Neural crest cell (in vitro differentiated cells): ENCODE measurements around the gene DCDC2C. TPM values are rescaled to one million over a fixed set of nuclear protein-coding genes. Genes with fewer than 3 reads are reported as not detected.

Experiments used
- DNase-seq: peaks from one replicate; pipeline ENCODE4 v3.0.0; 2021; ENCODE audit warnings: low read depth, mixed read lengths, low spot score
- H3K27ac Mint-ChIP-seq: one replicate; pipeline ENCODE4 v1.8.0; 2021; ENCODE audit warnings: mild to moderate bottlenecking, mixed read lengths; ENCODE audit not compliant: unreplicated experiment
- H3K27me3 Mint-ChIP-seq: 2 replicates; pipeline ENCODE4 v1.8.0; 2021; ENCODE audit warnings: low read depth, mild to moderate bottlenecking, mixed read lengths
- H3K36me3 Mint-ChIP-seq: 2 replicates; pipeline ENCODE4 v1.8.0; 2021; ENCODE audit warnings: low read depth, mild to moderate bottlenecking, mixed read lengths
- H3K4me1 Mint-ChIP-seq: 2 replicates; pipeline ENCODE4 v1.8.0; 2021; ENCODE audit warnings: mixed read lengths
- H3K4me3 Mint-ChIP-seq: one replicate; pipeline ENCODE4 v1.8.0; 2021; ENCODE audit warnings: mild to moderate bottlenecking, mixed read lengths
- H3K9me3 Mint-ChIP-seq: 2 replicates; pipeline ENCODE4 v1.8.0; 2021; ENCODE audit warnings: mixed read lengths
- CTCF ChIP-seq: fragments of 200-600 bp; sonication (generic); conservative IDR thresholded peaks from 2 replicates; pipeline ENCODE4 v1.5.0; 2021; ENCODE audit warnings: antibody characterized with exemption, mild to moderate bottlenecking
- total RNA-seq: library from RNA; stranded (reverse); gene quantifications from 2 replicates; pipeline ENCODE4 v1.2.1, GENCODE V29; 2021

DCDC2C gene
- total RNA-seq, 1 donor from 2014 or later: not detected

GRCh38 chr2:3706892-3707291 is 3.5 kb downstream of the DCDC2C start:
- DNase-seq: no peak
- Mint-ChIP-seq H3K4me1 (peaks cover 16% of the 10 kb centered on the region), H3K9me3 (peaks cover 6% of the 10 kb centered on the region), H3K27me3 (peaks cover 42% of the 10 kb centered on the region), H3K4me3 (no peak overlapping the region), H3K27ac (no peak overlapping the region), H3K36me3 (peaks cover 6% of the 10 kb centered on the region)
- TF ChIP-seq CTCF: no peak

DNA sequence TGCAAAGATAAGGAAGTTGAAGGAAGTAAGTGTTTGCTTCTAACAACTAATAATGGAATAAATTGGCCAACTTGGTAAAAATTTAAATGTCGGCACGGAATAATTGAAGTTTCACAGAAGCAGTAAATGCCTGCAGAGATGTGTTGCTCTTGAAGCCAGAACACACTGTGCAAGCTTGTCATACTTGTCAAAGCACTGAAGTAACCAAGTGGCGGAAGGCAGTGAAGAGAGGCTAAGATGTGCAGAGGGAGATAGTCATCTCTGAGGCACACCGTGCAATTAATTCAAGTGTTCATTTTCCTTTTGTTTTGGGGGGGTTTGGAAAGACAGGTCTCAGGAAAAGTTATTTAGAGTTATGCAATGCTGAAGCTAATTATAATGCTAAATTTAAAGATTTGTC is 5.2 kb downstream of the DCDC2C start:
- Mint-ChIP-seq H3K4me1 (peaks cover 12% of the 10 kb centered on the region), H3K36me3 (peaks cover 4% of the 10 kb centered on the region), H3K9me3 (no peaks in the 10 kb centered on the region), H3K4me3 (no peak overlapping the region), H3K27me3 (peaks cover 25% of the 10 kb centered on the region), H3K27ac (no peak overlapping the region)
- no peak for TF ChIP-seq CTCF
- no peak for DNase-seq

DNA sequence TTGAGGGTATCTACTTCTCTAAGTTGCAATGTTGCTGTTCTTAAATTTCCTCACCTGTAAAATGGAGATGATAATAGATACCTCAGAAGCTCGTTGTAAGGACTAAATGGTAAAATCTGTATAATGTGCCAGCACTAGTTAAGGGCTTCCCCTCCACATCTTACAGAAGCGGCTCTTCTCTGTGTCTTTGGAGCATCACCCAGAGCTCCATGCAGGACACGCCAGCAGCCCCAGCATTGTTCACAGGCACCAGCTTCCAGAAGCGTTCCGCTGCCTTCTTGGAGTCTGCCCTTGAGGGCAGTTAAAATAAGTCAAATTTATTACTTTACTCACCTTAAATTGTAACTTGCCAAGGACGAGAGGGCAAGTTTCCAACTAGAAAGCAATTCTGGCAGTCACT is 5.8 kb downstream of the DCDC2C start:
- Mint-ChIP-seq H3K9me3 (no peaks in the 10 kb centered on the region), H3K36me3 (peaks cover 4% of the 10 kb centered on the region), H3K4me1 (peaks cover 12% of the 10 kb centered on the region), H3K27ac (no peak overlapping the region), H3K4me3 (no peak overlapping the region), H3K27me3 (peaks cover 23% of the 10 kb centered on the region)
- TF ChIP-seq CTCF: no peak
- no peak for DNase-seq

GRCh38 chr2:3712424-3712823 is 9.0 kb downstream of the DCDC2C start:
- no peak overlapping the region for H3K4me3 Mint-ChIP-seq
- DNase-seq: no peak
- no peaks in the 10 kb centered on the region for H3K36me3 Mint-ChIP-seq
- no peak for TF ChIP-seq CTCF
- no peak overlapping the region for H3K27ac Mint-ChIP-seq
- H3K27me3 Mint-ChIP-seq: peaks cover 7% of the 10 kb centered on the region
- H3K4me1 Mint-ChIP-seq: no peaks in the 10 kb centered on the region
- no peaks in the 10 kb centered on the region for H3K9me3 Mint-ChIP-seq

- no peak for DNase-seq
- Mint-ChIP-seq H3K4me1 (no peaks in the 10 kb centered on the region), H3K4me3 (no peak overlapping the region), H3K9me3 (no peaks in the 10 kb centered on the region), H3K27me3 (peaks cover 7% of the 10 kb centered on the region), H3K36me3 (no peaks in the 10 kb centered on the region), H3K27ac (no peak overlapping the region)
- no peak for TF ChIP-seq CTCF
These were observed 9.6 kb downstream of the DCDC2C start for GRCh38 chr2:3712831-3713503.
